ENCODE measurements around the gene SBSN.

DNA sequence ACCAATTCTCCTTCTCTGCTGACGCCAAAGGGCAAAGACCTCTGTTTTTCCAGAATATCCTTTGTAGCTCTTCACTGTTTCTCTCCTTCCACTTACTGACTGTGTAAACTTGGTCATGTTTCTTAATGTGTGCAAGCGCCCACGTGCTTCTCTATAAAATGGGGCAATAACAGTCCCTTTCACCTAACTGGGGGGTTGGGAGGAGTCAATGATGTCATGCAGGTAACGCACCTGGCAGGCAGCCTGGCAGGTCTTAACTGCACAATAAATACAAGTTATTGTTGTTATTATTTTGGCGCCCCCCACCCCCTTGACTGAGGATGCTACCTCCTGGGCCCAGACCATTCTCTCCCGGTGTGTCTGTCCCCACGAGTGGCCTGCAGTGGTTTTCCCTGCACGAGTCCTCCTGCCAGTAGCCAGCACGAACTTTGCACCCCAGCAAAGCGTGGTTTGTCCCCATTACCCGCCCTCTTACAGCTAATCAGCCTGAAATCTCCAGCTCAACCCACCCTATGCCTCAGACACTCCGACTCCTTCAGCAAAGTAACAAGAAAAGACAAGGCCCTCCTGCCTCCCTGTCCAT is 5.3 kb downstream of the SBSN start:
- TF ChIP-seq EZH2 (IDR thresholded peaks at IDR 0.05; ENCODE audit: borderline replicate concordance, insufficient read depth, low read depth, low read length, poor library complexity, severe bottlenecking), result no peak
- TF ChIP-seq, protein P1, sequence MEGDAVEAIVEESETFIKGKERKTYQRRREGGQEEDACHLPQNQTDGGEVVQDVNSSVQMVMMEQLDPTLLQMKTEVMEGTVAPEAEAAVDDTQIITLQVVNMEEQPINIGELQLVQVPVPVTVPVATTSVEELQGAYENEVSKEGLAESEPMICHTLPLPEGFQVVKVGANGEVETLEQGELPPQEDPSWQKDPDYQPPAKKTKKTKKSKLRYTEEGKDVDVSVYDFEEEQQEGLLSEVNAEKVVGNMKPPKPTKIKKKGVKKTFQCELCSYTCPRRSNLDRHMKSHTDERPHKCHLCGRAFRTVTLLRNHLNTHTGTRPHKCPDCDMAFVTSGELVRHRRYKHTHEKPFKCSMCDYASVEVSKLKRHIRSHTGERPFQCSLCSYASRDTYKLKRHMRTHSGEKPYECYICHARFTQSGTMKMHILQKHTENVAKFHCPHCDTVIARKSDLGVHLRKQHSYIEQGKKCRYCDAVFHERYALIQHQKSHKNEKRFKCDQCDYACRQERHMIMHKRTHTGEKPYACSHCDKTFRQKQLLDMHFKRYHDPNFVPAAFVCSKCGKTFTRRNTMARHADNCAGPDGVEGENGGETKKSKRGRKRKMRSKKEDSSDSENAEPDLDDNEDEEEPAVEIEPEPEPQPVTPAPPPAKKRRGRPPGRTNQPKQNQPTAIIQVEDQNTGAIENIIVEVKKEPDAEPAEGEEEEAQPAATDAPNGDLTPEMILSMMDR (IDR thresholded peaks at IDR 0.05), result no peak

Measured in B cell (primary cell).